Gastrocnemius medialis (tissue), 4 donors: ENCODE results near the gene ELL2. TPM values are rescaled to one million over a fixed set of nuclear protein-coding genes. Genes with fewer than 3 reads are reported as not detected.
A peak's percentile ranks its signal among the peaks of the same experiment; 100 is the strongest.

Experiments
- ATAC-seq, 2 donors: fragments of 150-250 bp; one replicate each; pipeline ENCODE4 v1.9.1; 2016
- DNase-seq, 2 donors: peaks; one replicate each; pipeline ENCODE4 v3.0.0-alpha.2; 2019
- H3K27ac ChIP-seq, 4 donors: fragments of 200-600 bp; sonication (generic); 1 replicate in 1 of 4; 2 replicates in 3 of 4; pipeline ENCODE4 v1.5.1; 2016 to 2018; ENCODE audit warnings: mild to moderate bottlenecking in 2 of 4, moderate library complexity in 1 of 4
- H3K27me3 ChIP-seq, 3 donors: fragments of 200-600 bp; sonication (generic) in 2 of 3; 1 replicate in 1 of 3; 2 replicates in 2 of 3; pipeline versions ENCODE4 v1.5.1 to v1.6.0; 2016 to 2019; ENCODE audit warnings: mild to moderate bottlenecking in 1 of 3, moderate library complexity in 1 of 3
- H3K36me3 ChIP-seq, 2 donors: fragments of 200-600 bp; sonication (generic) in 1 of 2; one replicate each; pipeline ENCODE4 v1.5.1; 2017 to 2018
- H3K4me1 ChIP-seq, 2 donors: fragments of 200-600 bp; sonication (generic) in 1 of 2; one replicate each; pipeline ENCODE4 v1.5.1; 2016 to 2017; ENCODE audit warnings: mild to moderate bottlenecking in 2 of 2
- H3K4me3 ChIP-seq, 4 donors: fragments of 200-600 bp; sonication (generic) in 3 of 4; 1 replicate in 1 of 4; 2 replicates in 3 of 4; pipeline ENCODE4 v1.5.1; 2016 to 2019; ENCODE audit warnings: mild to moderate bottlenecking in 2 of 4
- H3K9me3 ChIP-seq, 3 donors: fragments of 200-600 bp; sonication (generic) in 2 of 3; 1 replicate in 1 of 3; 2 replicates in 2 of 3; pipeline ENCODE4 v1.5.1; 2016 to 2019
- CTCF ChIP-seq, 5 experiments: fragments of 450-650 bp in 3 of 5; fragments of 200-600 bp in 2 of 5; sonication (generic) in 2 of 5; IDR thresholded peaks in 4 of 5; conservative IDR thresholded peaks in 1 of 5; 1 replicate in 4 of 5; 2 replicates in 1 of 5; pipeline ENCODE4 v1.5.1; 2016 to 2019; ENCODE audit warnings: antibody characterized with exemption in 5 of 5, mild to moderate bottlenecking in 3 of 5, moderate library complexity in 3 of 5
- POLR2A ChIP-seq, 2 donors: fragments of 450-650 bp; IDR thresholded peaks; one replicate each; pipeline ENCODE4 v1.6.1; 2017; ENCODE audit warnings: antibody characterized with exemption in 2 of 2, mild to moderate bottlenecking in 2 of 2, moderate library complexity in 2 of 2
- in situ Hi-C, 4 donors: fragments of 200-750 bp; cut with MboI; loops; one replicate each; pipeline versions ENCODE4 v1.15.0 to v1.8.0; 2017; ENCODE audit warnings: low sequenced_read_pairs in 4 of 4
- intact Hi-C: fragments of 100-400 bp; cut with DNase I; formaldehyde crosslinking; loops from one replicate; pipeline ENCODE4 v1.15.1; 2023; ENCODE audit warnings: low total_unique reads
- total RNA-seq, 4 donors: library from RNA; depleted of rRNA; stranded (reverse); fragments of >200 nt; gene quantifications; one replicate each; pipeline versions ENCODE4 v1.1.0 to v1.2.3, GENCODE V29; 2016

Gene ELL2
- total RNA-seq, 4 donors from 2014 or later = 35.2 to 64.5 (median 42.9) TPM

- ATAC-seq (no peak), DNase-seq (peak in 1 of 2 donors; percentile 10)
- H3K27ac ChIP-seq = peak overlapping the region; percentile 84 to 92 (median 88)
- in situ Hi-C loops = loop anchor here (5.0 to 25.0 kb wide), 7 partner anchors 63 to 867 kb away; no protein-coding TSS in a partner anchor
- no peaks in the 10 kb centered on the region for H3K9me3 ChIP-seq
- no peaks in the 10 kb centered on the region for H3K27me3 ChIP-seq
- intact Hi-C loops = loop anchor here (2.0 to 10.0 kb wide), 2 partner anchors 115 to 291 kb away; partner anchors contain the start of genes ARSK, RHOBTB3 and SKIC3
- H3K36me3 ChIP-seq = no peaks in the 10 kb centered on the region
- TF ChIP-seq POLR2A (IDR thresholded peaks at IDR 0.05) = peak; percentile 27 to 33
- no peak for TF ChIP-seq CTCF (IDR thresholded peaks at IDR 0.05 in 4 of 5, conservative IDR thresholded peaks at IDR 0.05 in 1 of 5)
- H3K4me1 ChIP-seq = peaks cover 28 to 39% of the 10 kb centered on the region in 2 donors
- peak overlapping the region in 3 of 4 donors; percentile 43 to 59 (median 52) for H3K4me3 ChIP-seq
Measured at GRCh38 chr5:95845391-95845790, 116.3 kb downstream of the ELL2 start.

DNA sequence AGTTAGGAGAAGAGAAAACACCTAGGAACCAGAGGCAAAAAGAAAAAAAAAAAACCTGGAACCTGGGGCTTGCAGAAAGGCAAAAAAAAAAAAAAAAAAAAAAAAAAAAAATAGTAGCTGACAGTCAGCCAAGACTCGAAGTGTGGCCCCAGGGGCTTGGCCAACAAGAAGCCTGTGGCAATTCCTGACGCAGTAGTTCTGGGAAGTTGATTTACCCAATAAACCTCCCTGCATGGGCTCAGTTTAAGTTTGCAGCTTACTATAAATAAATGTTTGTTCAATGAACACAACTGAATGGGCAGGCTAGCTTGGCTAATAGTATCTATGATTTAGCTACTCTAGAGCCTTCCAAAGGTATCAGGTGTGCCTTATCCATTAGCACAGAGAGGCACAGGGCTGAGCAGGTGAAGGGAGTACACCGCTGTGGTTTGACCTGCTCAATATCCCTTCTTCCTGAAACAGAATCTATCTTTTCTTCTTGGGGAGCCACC is 117.9 kb downstream of the ELL2 start:
- no peaks in the 10 kb centered on the region for H3K36me3 ChIP-seq
- peak overlapping the region in 3 of 4 donors; percentile 43 to 59 (median 52) for H3K4me3 ChIP-seq
- in situ Hi-C loops = loop anchor here in 2 of 4 donors (10.0 to 25.0 kb wide), 2 partner anchors 69 to 869 kb away; no protein-coding TSS in a partner anchor
- DNase-seq (peak in 1 of 2 donors; percentile 74), ATAC-seq (peak; percentile 59 to 67)
- peaks cover 28 to 52% of the 10 kb centered on the region in 2 donors for H3K4me1 ChIP-seq
- intact Hi-C loops = loop anchor here (1.0 to 10.0 kb wide), 3 partner anchors 8 to 289 kb away; partner anchors contain the start of genes ARSK, RHOBTB3 and SKIC3
- no peaks in the 10 kb centered on the region for H3K27me3 ChIP-seq
- peak overlapping the region; percentile 84 to 92 (median 88) for H3K27ac ChIP-seq
- TF ChIP-seq CTCF (IDR thresholded peaks at IDR 0.05 in 4 of 5, conservative IDR thresholded peaks at IDR 0.05 in 1 of 5) = no peak
- TF ChIP-seq POLR2A (IDR thresholded peaks at IDR 0.05) = peak; percentile 61 to 76
- H3K9me3 ChIP-seq = no peaks in the 10 kb centered on the region

DNA sequence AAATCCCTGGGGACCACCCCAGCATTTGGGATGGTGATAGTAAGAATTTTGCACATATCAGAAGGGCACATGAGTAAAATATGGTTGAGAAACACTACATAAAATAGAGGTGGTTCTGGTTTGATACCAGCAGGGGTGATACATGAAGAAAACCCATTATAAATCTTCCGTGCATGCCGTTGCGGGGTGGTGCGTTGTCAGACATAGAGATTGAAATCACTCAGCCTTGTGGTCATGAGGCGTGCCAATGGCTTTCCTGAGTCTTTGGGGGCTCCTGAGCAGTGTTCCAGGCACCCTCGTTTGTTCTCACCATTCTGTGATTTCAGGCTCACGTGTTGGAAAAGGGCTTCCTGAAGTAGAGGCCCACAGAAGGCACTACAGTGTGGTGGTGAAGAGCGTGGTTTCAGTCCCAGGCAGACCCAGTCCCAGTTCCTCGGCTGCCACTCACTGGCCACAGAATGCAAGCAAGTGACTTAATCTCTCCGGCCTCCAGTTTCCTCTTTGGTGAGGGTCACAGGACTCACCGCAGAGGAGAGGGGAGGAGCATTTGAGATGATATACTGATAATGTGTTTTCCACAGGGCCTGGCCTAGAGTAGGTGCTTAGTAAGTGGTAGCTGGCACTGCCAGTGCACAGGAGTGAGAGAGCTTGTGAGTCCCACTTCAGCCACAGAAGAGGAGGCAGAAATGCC is 118.7 kb downstream of the ELL2 start:
- DNase-seq = peak; percentile 86 to 87
- in situ Hi-C loops = loop anchor here in 2 of 4 donors (10.0 to 25.0 kb wide), 2 partner anchors 68 to 869 kb away; no protein-coding TSS in a partner anchor
- TF ChIP-seq CTCF (IDR thresholded peaks at IDR 0.05 in 4 of 5, conservative IDR thresholded peaks at IDR 0.05 in 1 of 5) (no peak), POLR2A (IDR thresholded peaks at IDR 0.05) (peak; percentile 50 to 72)

DNA sequence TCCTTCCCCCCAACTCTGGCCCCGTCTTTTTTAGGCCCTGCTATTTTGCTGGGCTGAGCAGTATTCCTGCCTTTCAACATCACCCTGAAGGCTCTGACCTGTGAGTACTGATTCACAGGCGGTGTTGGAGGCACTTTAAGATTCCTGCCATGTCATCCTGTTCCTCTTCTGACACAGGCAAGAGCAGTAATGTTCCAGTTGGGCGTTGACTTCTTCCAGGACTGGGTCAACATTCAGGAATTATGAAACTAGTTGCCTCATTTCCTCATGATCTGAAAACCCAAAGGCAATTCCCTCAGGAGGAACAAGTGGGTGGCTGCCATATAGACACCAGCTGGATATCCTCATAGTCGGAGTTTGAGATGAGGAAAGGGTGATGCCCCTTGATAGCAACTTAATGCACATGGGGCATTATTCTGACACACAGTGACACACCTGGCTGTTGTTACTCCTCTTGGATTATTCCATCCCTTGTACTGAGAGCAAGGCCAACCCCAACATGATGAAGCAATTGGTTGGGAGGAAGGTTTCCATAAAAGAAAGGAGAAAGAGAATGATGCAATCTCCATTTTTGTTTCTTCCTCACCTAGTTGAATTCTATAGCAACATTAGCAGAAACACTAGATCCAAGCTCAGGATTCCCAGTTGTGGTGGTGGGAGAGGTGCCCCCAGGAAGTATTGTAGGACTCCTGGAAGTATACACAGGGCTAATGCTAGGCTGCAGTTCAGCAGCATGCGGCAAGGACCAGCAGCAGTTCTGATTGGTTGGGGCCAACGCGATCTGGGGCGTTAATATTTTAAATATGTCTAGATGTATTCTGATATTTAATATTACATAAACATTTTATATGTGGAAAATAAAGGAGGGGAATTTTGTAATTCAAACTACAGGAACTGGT is 119.5 kb downstream of the ELL2 start:
- intact Hi-C loops = loop anchor here (10.0 kb wide), 1 partner anchor 287 kb away; the partner anchor contains the start of genes ARSK and SKIC3
- DNase-seq (peak; percentile 73 to 87), ATAC-seq (peak; percentile 53 to 59)
- Histone ChIP-seq H3K4me3 (no peak overlapping the region), H3K9me3 (no peaks in the 10 kb centered on the region), H3K27ac (peak overlapping the region; percentile 84 to 92 (median 88)), H3K27me3 (no peaks in the 10 kb centered on the region), H3K36me3 (no peaks in the 10 kb centered on the region), H3K4me1 (peaks cover 32 to 67% of the 10 kb centered on the region in 2 donors)
- TF ChIP-seq POLR2A (IDR thresholded peaks at IDR 0.05) (peak; percentile 4 to 56), CTCF (IDR thresholded peaks at IDR 0.05 in 4 of 5, conservative IDR thresholded peaks at IDR 0.05 in 1 of 5) (no peak)
- in situ Hi-C loops = loop anchor here in 2 of 4 donors (10.0 to 25.0 kb wide), 2 partner anchors 67 to 870 kb away; no protein-coding TSS in a partner anchor

More for the DNA sequence above, 118.7 kb downstream of the ELL2 start:
- peak; percentile 48 to 61 for ATAC-seq
- no peaks in the 10 kb centered on the region for H3K36me3 ChIP-seq
- H3K27me3 ChIP-seq = no peaks in the 10 kb centered on the region
- H3K4me1 ChIP-seq = peaks cover 28 to 59% of the 10 kb centered on the region in 2 donors
- no peak overlapping the region for H3K4me3 ChIP-seq
- peak overlapping the region; percentile 84 to 92 (median 88) for H3K27ac ChIP-seq
- no peaks in the 10 kb centered on the region for H3K9me3 ChIP-seq
- intact Hi-C loops = loop anchor here (1.0 to 10.0 kb wide), 2 partner anchors 8 to 288 kb away; partner anchors contain the start of genes ARSK and SKIC3
